Placental pericyte (primary cell): ENCODE measurements around the gene DPH6. TPM values are rescaled to one million over a fixed set of nuclear protein-coding genes. Genes with fewer than 3 reads are reported as not detected.

Experiments
- small RNA-seq: library from RNA; depleted of rRNA; stranded (forward); fragments of <200 nt; gene quantifications from one replicate; pipeline ENCODE3, GENCODE V24; 2012; ENCODE audit warnings: low replicate concordance
- total RNA-seq: library from RNA; depleted of rRNA; stranded (reverse); fragments of >200 nt; gene quantifications from 2 replicates; pipeline ENCODE4 v1.2.3, GENCODE V29; 2012

DPH6 gene
- total RNA-seq, result 15.8 and 16.0 TPM in 2 replicates

GRCh38 chr15:35545824-35546510, at the start of gene DPH6:
TSS of gene DPH6 (minus strand) at chr15:35546165. CDS start at chr15:35546141, 24 bp downstream.

Small RNA genes within 50 kb of the gene (small RNA-seq; reads per million reads assigned to genes)
- gene AC019288.1 (not detected), gene MIR3942 (not detected)
